HG02852 (cell line): Measurements from ENCODE around the gene MAPK8IP2.
"Not testable (repeated sequence)": the region's sequence is repeated elsewhere in the genome, so short reads cannot be mapped to it uniquely, and the experiment has no call there.

Experiments used
- ATAC-seq: cut with Tn5 transposase; IDR thresholded peaks from one replicate; pipeline ENCODE4 v1.9.1; 2021; ENCODE audit warnings: mild to moderate bottlenecking, moderate library complexity; ENCODE audit not compliant: unreplicated experiment

MAPK8IP2 gene

DNA sequence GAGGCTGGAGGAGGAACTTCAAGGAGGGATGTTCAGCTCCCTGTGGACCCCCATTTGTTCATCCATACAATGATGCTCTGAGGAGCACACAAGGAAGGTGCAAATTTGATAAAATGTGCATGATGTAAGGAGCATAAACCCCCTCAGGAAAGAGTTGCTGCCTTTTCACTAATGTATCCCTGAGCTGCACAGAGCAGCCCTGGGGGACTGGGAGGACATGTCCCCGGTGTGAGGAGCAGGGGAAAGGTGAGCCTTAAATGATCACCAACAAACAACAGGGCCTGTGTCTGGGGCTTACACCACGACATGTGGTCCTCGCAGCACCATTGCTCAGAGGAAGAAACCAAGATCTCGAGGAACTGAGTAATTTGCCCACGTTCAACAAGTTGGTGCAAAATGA lies 3.5 kb upstream of the MAPK8IP2 start:
- ATAC-seq: no peak

DNA sequence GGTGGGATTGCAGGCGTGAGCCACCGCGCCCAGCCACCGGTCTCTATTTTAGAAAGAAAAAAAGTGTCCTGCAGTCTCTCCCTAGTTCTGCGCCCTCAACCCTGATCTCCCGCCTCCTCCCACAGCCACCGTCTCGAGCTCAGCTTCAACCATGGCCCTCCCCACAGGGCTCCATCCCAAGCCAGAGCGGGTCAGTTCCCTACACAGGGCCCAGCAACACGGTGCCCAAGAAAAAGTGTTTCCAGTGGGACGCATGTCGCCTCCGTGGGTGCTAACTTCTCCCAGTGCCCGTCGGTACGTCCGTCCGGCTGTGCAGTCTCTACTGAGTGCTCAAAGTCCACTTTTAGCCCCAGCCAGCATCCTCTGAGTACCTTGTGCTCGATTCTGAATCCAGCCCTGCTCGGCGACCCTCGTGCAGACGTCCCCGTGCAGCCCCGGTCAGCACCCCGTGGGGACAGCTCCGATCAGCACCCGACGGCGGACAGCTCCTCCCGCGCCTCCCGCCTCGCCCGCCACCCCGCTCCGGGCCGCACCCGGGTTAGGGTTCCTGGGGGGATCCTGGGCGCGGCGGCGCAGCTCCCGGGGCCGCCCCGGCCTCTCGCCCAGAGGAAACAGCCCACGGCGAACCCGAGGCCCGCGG lies 657 bp upstream of the MAPK8IP2 start:
- ATAC-seq: no peak

DNA sequence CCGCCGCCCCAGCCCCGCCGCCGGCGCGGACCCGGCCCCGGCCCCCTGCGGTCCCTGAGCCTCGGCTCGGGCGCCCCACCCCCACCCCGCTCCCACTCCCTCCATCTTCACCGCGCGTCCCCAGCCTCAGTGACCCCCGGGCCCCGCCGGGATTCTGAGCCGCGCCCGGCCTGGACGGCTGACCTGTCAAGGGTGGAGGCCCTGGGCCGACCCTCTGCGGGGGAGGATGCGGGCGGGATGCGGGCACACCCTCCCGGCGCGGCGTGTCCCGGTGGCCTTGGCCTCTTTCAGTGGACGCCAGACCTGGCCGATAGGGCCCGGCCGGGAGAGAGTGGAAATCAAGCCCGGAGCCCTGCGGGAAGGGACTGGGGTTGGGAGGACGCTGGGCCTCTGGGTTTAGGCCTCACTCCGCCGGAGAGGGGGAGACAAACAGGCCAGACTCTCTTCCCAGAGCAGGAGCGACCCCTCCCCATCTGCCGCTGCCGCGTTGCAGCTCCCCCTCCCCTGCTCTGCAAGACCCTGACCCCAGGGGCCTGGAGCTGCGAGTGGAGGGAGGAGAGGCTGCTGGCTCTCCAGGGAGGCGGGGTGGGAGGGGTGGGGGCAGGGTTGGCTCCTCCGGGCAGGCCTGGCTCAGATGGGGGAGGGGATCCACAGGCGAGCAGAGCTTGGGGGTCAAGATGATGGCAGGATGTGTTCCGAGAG lies 525 bp downstream of the MAPK8IP2 start:
- ATAC-seq: no peak

DNA sequence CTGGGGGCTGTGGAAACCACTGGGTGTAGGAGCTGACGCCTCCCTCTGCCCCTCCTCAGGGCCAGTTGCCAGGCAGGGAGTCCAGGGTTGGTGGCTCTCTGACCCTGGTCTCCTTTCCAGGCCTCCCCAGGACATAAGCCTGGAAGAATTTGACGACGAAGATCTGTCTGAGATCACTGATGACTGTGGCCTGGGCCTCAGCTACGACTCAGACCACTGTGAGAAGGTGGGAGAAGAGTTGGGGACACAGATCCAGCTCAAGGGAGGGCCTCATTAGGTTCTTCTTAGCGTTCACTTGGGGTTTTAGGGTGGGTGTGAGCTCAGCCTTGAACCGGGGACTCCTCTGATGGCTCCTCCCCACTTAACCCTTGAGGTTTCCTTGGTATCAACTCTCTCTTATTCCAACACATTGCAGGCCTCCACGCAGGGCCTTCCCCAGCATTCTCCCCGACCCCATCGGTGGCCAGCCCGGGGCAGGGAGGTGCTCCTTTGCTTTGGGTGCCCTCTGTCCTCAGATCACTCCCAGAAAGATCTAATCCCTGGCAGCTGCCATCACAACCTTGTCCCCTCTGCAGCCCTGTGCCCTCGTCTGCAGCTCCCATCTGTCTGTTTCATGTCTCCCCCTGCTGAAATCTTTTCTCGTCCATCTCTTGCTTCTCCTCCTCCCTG lies 1.2 kb downstream of the MAPK8IP2 start:
- ATAC-seq: no peak

DNA sequence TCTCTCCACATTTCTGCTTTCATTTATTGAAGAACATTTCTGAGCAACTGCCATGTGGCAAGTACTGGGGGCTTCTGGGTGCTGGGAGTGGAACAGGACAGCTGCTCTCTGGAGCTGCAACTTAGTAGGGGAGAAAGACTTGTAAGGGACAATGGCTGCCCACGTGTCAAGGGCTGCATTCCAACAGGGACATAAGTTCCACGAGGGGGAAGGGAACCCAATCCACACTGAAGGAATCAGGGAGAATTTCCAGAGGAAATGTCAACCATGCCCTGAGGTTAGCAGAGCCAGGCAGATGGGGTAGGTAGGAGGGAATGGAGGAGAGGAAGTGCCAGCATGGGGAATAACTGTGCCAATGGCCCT lies 1.7 kb downstream of the MAPK8IP2 start:
- no peak for ATAC-seq

DNA sequence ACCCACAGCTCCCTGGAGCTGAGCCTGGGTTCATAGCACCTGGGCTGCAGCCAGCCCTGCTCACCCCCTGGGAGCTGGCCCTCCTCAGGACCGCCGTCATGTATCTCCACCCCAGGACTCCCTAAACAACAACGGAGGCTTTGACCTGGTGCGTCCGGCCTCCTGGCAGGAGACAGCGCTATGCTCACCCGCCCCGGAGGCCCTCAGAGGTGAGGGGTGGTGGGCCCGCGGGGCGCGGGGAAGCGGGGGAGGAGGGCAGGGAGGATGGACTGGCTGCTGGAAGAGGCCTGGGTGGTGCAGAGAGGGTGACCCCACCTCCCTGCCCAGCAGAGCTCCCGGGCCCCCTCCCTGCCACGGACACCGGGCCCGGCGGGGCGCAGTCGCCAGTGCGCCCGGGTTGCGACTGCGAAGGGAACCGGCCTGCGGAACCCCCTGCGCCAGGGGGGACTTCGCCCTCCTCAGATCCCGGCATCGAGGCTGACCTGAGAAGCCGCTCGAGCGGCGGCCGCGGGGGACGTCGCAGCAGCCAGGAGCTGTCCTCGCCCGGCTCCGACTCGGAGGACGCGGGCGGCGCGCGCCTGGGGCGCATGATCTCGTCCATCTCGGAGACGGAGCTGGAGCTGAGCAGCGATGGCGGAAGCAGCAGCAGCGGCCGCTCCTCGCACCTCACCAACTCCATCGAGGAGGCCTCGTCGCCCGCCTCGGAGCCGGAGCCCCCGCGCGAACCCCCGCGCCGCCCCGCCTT lies 3.1 kb downstream of the MAPK8IP2 start:
- ATAC-seq: no peak

DNA sequence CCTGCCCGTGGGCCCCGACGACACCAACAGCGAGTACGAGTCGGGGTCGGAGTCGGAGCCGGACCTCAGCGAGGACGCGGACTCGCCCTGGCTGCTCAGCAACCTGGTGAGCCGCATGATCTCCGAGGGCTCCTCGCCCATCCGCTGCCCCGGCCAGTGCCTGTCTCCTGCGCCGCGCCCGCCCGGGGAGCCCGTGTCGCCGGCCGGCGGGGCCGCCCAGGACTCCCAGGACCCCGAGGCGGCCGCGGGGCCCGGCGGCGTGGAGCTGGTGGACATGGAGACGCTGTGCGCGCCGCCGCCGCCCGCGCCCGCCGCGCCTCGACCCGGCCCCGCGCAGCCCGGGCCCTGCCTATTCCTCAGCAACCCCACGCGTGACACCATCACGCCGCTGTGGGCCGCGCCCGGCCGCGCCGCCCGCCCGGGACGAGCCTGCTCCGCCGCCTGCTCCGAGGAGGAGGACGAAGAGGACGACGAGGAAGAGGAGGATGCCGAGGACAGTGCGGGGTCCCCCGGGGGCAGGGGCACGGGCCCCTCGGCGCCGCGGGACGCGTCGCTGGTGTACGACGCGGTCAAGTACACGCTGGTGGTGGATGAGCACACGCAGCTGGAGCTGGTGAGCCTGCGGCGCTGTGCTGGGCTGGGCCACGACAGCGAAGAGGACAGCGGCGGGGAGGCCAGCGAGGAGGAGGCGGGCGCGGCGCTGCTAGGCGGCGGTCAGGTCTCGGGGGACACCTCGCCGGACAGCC lies 3.8 kb downstream of the MAPK8IP2 start:
- no peak for ATAC-seq

DNA sequence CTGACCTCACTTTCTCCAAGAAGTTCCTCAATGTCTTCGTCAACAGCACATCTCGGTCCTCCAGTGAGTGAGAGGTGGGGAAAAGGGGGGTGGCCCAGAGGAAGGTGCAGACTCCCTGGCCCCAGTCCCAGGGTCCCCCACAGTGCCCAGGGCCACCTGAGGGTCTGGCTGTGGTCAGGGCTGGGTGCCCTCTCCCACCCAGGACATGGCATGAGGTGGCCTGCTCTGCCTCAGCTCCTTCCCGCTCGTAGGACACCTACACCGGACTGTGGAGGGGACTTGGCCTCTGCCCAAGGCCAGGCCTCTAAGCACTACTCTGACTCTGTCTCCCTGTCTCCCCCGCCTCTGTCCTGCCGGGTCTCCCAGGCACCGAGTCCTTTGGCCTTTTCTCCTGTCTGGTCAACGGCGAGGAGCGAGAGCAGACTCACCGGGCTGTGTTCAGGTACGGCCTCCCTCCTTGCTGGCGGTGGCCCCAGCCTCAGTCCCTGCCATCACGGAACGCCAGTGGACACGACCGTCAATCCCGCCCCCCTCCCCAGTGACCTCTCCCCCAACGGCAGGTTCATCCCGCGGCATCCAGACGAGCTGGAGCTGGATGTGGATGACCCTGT lies 4.5 kb downstream of the MAPK8IP2 start:
- no peak for ATAC-seq

DNA sequence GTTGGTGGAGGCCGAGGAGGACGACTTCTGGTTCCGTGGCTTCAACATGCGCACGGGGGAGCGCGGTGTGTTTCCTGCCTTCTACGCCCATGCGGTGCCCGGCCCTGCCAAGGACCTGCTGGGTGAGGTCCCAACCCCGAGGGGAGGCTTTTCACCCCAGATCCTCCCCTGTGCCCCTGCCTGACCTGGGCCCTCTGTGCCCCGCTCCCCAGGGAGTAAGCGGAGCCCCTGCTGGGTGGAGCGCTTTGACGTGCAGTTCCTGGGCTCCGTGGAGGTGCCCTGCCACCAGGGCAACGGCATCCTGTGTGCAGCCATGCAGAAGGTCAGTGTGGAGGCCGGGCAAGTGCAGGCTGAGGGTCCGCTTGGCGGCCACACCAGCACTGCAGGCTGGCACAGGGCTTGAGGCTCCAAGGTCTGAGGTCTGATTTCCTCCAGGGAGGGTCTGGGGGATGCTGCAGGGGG lies 5.1 kb downstream of the MAPK8IP2 start:
- no peak for ATAC-seq

DNA sequence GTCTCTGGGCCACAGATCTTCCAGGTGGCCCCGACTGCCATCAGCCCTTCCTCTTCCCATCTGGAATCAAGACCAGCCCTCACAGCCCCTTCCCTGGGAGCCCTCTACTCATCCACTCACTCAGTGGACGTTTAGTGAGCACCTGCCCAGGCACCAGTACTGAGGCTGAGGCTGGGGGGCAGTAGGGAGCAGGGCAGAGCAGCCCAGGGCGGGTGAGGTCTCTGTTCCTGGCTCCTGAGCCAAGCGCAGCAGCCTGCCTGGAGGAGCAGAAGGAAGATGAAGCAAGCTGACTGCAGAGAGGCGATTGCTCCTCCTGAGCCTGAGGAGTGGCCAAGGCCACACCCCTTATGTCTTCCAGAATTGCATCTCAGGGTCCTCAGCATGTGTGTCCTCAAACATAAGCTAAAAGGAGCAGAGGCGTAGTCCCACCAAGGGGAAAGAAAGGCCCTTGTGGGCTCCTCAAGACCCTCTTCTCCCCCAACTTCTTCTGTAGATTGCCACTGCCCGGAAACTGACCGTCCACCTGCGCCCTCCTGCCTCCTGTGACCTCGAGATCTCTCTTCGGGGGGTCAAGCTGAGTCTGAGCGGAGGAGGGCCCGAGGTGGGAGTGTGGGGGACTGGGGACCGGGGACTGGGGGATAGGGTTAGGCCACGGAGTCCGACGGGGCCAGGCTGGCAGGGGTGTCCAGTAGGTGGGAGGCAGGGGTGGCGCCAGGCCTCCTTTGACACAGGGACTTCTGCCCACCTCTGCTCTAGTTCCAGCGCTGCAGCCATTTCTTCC lies 5.8 kb downstream of the MAPK8IP2 start:
- ATAC-seq: no peak

DNA sequence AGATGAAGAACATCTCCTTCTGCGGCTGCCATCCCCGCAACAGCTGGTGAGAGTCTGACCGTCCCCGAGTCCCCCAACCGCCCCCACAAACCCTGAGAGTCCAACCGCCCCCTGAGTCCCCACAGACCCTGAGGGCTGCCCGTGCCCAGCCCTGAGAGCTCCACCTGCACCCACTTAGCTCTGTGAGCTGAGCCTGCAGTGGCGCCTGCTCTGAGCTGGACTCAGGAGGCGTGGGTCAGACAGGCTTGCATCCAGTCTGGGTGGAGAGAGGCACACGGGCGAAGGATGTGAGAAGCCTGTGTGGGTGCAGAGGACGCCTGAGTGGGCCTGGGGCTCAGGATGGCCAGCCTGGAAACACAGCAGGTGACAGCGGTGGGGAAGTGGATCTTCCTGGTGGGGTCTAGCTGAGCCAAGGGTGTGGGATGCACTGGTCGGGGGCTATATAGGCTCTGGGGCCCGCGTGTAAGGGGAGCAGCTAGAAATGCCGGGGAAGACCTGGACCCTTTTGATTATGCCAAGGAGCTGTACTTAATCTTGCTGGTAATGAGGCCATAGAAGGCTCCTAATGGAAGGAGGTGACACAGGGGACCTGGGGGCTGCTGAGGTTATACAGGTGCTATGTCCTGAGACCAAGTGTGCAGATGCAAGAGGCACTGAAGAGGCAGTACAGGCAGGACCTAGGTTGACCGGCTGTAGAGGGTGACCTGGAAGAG lies 6.5 kb downstream of the MAPK8IP2 start:
- no peak for ATAC-seq

DNA sequence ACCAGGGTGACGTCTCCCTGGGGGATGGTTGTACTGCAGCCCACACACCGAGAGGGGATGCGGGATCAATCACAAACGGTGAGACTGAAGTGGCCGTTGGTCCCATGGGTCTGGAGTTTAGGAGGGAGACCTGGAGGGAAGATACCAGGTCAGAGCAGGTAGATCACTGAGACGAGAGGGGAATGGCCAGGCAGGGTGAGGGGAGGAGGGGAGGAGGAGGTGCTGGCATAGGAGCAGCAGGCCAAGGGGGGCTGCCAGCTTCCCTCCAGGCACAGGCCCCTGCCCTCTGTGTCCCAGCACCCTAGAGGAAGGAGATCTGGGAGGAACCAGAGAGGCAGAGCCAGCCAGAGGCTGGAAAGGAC lies 7.0 kb downstream of the MAPK8IP2 start:
- no peak for ATAC-seq

DNA sequence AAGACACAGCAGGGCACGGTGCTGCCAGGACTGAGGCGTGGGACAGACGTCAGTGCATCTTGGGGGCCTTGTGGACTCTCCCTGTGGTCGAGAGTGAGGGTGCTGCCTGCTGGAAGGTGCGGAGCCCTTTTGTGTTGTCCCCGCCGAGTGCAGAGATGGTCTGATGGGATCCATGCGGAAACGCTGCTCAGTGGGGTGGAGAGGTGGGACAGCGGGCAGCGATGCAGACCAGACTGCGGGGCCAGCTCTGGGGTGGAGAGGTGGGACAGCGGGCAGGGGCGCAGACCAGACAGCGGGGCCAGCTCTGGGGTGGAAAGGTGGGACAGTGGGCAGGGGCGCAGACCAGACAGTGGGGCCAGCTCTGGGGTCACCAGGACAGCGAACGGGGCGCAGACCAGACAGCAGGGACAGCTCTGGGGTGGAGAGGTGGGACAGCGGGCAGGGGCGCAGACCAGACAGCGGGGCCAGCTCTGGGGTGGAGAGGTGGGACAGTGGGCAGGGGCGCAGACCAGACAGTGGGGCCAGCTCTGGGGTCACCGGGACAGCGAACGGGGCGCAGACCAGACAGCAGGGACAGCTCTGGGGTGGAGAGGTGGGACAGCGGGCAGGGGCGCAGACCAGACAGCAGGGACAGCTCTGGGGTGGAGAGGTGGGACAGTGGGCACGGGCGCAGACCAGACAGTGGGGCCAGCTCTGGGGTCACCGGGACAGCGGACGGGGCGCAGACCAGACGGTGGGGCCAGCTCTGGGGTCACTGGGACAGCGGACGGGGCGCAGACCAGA lies 7.7 kb downstream of the MAPK8IP2 start:
- not testable (repeated sequence) for ATAC-seq

DNA sequence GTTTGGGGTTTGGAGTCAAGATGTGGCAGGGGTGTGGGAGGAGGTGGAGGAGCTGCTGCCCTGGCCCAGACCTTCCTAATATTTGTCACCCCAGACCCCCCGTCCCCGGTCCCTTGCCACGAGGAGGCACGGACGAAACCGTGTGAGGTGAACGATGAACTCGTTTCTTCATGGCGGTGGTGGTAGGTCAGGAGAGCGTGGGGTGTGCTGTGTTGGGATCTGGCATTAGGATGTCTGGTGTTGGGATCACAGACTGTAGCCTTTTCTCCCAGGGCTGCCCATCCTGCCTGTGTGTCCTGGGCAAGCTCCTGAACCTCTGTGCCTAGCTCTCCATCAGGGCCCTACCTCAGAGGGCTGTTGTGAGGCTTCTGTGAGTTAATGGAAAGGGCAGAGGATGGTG lies 8.4 kb downstream of the MAPK8IP2 start:
- ATAC-seq: no peak

DNA sequence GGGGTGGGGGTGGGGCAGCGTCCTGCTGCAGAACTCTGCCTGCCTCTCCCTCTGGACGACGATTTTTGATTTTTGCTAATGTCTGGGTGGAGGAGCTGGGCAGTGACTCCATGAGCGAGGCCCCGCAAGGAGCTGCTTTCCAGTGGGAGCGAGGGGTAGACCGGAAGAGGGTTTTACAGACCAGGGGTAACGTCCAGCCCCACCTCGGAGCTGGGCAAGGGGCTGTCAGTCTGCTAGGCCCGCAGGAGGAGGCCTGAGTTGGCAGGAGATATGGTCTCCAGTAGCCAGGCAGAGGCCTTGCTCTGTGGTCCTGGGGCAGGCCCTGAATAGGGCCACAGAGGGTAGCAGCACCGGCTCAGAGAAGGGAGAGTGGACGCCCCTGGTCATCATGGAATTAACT lies 9.0 kb downstream of the MAPK8IP2 start:
- ATAC-seq: no peak

DNA sequence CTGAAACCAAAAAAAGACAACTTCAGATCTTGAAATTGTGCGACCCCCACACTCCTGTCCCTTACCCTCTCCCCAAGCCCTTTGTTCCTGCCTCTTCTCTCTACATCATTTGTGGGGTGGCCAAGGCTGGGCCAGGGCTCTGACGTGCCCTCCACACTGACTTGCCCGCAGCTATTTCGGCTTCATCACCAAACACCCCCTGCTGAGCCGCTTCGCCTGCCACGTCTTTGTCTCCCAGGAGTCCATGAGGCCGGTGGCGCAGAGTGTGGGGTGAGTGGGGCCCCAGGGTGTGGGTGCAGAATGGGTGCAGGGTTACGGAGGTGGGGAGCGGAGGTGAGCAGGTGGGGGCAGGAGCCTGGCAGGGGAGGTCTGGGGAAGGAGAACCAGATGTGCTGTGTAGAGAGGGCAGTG lies 9.5 kb downstream of the MAPK8IP2 start:
- ATAC-seq: no peak

DNA sequence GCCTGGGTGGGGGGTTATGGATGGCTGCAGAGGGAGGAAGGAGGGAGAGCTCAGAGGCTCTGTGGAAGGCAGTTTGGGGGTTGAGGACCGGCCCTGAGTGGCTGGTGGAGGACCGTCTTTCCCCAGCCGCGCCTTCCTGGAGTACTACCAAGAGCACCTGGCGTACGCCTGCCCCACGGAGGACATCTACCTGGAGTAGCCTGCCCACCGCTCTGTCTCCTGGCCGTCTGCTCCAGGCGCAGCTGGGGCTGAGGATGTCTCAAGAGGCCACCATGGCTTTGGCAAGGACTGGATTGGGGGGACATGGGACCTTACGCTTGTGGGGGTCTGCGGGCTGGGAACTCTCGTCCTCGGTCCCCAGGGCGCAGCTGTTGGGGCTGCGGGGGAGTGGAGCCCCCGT lies 10.0 kb downstream of the MAPK8IP2 start:
- no peak for ATAC-seq

DNA sequence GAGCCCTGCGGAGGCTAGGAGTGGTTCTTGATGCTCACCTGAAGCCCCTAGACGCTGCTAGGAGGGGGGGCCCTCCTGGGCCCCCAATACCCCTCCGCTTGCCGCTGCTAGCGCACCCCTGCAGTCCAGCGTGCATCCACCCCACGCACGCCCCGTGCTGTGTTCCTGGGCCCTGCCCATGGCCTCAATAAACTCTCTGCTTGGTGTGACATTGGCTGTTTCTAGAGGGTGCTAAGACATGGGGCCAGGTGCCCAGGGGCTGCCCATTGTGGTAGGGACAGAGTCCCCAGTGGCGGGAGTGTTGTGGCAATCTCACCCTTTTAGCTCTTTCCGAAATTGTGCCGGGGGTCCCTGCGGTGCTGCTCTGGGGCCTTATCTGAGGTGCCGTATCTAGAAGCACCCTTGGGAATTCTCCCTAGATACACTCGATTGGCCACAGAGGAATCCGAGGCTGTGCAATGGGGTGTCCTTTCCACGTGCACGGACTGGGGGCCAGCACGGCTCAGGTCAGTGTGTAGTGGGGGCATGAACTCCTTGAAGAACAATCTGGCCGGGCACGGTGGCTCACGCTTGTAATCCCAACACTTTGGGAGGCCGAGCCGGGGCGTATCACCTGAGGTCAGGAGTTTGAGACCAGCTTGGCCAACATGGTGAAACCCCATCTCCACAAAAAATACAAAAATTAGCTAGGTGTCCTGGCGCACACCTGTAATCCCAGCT lies 10.9 kb downstream of the MAPK8IP2 start:
- ATAC-seq: no peak
